ENCODE data around the gene LRRC9.

DNA sequence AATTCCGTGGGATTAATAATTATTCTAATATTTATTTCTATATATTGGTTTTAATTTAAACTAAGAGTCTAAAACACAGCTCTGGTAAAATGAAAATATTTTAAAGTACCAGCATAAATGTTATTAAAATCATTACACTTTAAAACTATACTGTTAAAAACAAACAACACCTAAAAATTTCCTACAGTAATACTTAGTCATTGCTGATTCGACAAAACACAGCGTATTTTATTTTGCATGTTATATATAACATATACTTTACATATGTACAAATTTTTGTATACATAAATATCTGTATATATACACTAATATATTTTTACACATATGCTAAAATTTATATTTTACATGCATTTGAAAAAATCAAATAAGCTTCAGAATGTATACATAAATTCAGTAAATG lies 165.7 kb downstream of the LRRC9 start:
- TF ChIP-seq, protein P1, sequence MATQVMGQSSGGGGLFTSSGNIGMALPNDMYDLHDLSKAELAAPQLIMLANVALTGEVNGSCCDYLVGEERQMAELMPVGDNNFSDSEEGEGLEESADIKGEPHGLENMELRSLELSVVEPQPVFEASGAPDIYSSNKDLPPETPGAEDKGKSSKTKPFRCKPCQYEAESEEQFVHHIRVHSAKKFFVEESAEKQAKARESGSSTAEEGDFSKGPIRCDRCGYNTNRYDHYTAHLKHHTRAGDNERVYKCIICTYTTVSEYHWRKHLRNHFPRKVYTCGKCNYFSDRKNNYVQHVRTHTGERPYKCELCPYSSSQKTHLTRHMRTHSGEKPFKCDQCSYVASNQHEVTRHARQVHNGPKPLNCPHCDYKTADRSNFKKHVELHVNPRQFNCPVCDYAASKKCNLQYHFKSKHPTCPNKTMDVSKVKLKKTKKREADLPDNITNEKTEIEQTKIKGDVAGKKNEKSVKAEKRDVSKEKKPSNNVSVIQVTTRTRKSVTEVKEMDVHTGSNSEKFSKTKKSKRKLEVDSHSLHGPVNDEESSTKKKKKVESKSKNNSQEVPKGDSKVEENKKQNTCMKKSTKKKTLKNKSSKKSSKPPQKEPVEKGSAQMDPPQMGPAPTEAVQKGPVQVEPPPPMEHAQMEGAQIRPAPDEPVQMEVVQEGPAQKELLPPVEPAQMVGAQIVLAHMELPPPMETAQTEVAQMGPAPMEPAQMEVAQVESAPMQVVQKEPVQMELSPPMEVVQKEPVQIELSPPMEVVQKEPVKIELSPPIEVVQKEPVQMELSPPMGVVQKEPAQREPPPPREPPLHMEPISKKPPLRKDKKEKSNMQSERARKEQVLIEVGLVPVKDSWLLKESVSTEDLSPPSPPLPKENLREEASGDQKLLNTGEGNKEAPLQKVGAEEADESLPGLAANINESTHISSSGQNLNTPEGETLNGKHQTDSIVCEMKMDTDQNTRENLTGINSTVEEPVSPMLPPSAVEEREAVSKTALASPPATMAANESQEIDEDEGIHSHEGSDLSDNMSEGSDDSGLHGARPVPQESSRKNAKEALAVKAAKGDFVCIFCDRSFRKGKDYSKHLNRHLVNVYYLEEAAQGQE (IDR thresholded peaks at IDR 0.05; ENCODE audit: insufficient read depth in 1 of 2, low read depth in 2 of 2, low read length in 2 of 2) = no peak
- TF ChIP-seq POLR2AphosphoS5 (IDR thresholded peaks at IDR 0.05; ENCODE audit: low read depth, low read length) = no peak
